NCI-H2029 treated with DMSO at 0.1 percent for 48 hours (cell line): Measurements from ENCODE around the gene FBN2.
"Not testable (repeated sequence)": the region's sequence is repeated elsewhere in the genome, so short reads cannot be mapped to it uniquely, and the experiment has no call there.

Experiments used
- DNase-seq: peaks from one replicate; lab custom pipeline; 2025; lab: John Stamatoyannopoulos, UW

The FBN2 gene

DNA sequence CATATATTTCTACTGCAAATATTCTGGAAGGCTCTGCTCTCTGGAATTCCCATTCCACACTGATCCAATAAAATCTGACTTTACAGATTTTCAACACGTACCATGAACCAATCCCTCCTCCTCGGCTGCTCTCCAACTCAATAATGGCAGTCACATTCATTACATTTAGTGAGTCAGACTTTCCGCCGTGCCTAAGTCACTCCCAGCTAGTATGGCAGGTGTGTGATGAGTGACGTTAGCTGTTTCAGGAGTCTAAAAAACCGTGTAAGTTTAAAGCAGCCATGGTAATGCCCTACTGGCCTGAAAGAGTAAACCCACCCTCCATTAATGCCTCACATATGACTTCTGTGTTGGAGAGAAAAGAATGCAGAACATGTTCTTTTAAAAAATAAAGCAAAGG lies 3.3 kb downstream of the FBN2 start:
- no peak for DNase-seq

DNA sequence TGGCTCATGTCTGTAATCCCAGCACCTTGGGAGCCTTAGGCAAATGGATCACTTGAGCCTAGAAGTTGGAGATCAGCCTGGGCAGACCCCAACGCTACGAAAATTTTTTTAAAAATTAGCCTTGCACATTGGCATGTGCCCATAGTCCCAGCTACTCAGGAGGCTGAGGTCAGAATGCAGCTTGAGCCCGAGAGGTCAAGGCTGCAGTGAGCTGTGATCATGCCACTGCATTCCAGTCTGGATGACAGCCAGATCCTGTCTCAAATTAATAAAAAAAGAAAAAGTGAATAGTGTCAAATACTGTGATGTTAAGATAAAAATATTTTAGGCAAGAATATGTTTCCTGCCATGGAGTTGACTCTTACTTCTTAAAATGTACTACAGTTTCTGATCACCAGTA lies 5.3 kb downstream of the FBN2 start:
- no peak for DNase-seq

DNA sequence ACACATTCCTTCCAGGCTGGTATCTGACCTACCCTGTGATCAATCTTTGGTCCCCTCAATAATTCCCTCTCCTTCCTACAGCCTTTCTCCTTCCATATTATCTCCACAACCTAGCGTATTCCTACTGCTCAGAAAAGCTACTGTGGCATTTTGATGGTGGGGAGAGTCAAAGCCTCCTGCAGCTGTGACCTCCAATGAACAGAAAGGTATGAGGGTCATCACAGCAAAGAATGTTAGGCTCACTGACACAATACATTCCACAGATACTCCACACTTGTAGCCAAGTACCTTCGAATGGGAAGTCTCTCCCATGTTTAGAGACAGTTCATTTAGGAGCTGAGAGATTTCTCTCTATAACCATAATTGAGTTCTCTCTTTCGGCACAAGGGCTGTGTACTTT lies 5.9 kb downstream of the FBN2 start:
- DNase-seq, result no peak

- DNase-seq, result no peak
Observed at GRCh38 chr5:128528637-128529255, 9.3 kb downstream of the FBN2 start.

DNA sequence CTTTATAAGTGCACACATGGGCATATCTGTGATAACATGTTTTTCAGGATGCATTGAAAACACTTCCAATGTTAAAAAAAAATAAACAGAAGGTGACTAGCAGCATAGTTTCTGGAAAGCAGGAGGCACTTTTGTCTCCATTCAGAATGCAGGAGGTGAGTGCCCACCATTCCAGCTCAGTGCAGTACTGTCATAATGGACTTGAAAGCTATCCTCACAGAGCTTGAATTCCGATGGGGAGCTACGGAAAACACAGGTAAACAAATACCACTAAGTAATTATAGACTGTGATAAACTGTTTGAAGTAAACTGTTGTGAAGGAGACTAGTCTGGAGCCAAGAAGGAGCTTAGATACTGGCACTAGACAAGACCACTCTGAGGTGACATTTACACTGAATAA lies 9.9 kb downstream of the FBN2 start:
- no peak for DNase-seq

DNA sequence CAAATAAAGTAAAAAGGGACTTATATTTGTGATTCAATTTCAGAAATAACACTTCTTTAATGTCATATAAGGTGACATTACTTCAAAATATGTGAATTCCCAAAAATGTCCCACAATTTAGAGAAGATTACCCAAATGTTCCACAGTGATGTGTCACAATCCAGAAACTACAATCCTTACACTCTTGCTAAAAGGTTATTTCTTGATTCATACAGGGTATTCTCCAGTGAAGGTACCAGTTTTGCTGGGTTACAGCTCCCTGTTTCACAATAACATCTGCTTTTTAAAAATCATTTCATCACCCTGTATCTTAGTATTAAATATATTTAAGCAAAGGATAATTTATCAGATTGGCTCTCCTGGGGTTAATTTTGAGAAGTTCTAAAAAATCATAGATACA lies 11.0 kb downstream of the FBN2 start:
- DNase-seq, result no peak

DNA sequence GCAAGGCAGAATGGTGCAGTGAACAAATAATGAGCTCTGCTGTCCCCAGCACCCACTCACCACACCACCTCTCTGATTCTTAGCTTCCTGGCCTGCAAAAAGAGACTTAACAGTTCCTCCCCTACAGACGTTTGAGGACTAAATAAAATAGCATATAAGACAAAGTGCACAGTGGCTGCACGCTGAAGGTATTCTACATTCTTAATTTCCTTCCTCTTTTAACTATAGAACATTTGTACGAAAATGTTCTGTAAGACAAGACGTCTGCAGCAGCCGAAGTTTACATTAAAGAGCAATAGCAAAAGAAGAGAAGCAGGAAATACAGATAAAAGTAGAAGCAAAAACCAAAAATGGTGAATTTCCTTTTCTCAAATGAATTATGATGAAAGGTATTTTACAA lies 15.7 kb downstream of the FBN2 start:
- no peak for DNase-seq

DNA sequence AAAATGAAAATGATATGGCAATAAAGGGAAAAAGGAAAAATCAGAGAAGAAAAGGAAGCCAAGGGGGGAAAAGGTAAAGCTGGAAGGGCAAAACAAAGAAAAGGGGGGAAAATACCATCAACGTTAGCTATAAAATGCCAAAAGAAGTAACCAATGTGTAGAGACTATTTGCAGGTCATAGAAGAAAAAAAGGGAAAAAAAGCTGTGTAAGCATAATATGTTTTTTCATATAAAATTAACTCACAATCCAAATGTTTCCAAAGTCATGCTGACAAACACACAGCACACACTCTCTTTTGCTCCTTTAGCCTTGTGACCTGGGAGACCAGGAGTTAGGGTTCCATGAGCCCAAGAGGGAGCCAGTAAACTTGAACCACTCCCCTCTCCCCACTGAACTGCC lies 18.2 kb downstream of the FBN2 start:
- no peak for DNase-seq

GRCh38 chr5:128516978-128517377 lies 21.1 kb downstream of the FBN2 start:
- no peak for DNase-seq

DNA sequence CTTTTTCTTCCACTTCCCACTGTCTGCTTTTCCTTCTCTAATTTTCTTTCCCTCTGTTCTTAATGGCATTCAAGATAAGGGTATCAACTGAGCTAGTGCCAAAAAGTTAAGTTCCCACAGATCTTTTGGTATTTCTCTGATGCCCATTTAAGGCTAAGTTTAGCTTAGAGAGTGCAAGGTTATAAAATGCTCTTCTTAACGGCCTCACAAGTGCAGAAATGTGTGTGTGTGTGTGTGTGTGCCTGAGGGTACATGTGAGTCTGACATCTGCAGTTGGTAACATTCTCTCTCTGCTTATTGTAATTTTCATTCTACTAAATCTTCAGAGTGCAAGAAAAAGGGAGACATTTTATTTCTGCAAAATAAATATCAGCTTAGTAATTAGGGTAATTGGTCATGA lies 24.2 kb downstream of the FBN2 start:
- DNase-seq, result no peak

DNA sequence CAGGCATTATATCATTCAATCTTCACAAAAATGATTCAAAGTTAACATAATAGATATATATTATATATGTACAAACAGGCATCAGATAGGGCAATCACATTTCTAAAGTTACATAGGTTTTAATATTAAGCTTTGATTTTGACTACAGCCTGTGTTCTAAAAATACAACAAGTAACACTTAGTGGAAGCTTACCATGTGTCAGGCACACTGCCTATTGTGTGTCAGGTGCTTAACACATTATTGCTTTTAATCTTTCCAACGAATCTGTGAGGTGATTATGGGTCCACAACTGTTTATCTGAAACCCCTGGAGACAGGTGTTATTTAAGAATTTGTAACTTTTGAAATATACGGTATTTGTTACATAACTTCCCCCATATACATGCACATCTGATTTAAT lies 25.2 kb downstream of the FBN2 start:
- DNase-seq, result no peak

DNA sequence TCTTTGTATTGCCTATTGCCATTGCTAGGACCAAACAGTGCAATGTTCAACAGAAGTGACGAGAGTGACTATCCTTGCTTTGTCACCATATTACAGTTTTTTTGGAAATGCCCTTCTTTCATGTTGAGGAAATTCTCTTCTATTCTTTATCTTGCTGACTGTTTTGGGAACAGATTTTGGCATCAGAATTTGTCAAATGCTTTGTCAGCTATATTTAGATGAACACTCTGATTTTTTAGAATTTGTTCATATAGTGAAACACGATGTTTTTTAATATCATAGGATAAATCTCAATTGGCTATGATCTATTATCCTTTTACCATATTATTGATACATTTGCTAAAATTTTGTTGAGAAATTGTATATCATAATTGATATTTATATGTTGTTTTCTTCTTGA lies 31.4 kb downstream of the FBN2 start:
- DNase-seq, result no peak

DNA sequence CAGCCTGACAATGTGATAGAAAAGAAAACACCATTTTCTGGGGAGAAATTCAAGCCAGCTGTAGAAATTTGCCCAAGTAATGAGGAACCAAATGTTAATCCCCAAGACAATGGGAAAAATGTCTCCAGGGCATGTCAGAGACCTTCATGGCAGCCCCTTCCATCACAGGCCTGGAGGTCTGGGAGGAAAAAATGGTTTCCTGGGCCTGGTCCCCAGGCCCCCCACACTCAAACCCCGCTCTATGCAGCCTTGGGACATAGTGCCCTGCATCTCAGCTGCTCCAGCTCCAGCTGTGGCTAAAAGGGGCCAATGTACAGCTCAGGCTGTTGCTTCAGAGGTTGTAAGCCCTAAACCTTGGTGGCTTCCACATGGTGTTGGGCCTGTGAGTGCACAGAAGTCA lies 34.3 kb downstream of the FBN2 start:
- DNase-seq, result not testable (repeated sequence)

DNA sequence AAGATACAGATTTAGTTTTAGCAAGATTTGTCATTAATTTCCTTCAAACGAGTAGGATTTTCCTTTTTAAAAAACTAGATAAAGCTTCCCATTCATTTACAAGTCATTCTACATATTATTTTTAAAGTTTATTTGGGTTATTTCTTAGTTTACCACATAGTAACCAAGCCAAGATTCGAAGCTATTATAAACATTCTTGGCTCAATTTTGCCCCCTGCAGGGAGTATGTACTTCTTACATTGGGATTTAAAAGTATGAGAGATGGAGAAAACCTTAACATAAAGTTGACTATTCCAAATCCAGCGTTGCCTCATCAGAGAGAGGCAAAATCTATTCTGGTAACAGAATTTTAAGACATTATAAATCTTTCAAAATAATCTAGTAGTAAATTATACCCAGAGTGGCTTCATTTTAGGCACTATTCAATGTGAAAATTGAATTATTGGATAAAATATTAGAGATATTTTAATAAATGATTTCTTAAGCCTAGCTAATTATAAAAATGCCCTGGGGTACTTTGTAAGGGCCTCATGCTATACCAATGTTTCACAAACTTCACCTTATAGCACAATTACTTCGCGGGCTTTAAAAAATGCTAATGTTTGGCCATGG lies 39.1 kb downstream of the FBN2 start:
- DNase-seq, result no peak

DNA sequence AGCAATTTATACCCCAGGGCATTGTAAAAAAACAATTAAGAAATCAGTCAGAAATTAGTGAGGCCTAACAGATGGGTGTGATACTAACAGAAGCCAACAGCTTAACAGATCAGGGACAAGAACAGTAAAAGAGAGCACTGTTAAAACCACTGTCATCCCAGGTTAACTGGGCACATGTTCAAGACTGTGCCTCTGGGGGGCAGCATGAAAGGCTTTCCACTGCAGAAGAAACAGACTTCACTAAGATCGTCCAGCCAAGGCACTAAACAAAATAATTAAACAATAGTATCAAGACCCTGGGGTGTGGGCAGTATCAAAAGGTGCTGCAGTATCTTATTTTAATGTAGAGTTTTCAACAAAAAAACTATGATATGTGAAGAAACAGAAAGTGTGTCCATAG lies 43.5 kb downstream of the FBN2 start:
- no peak for DNase-seq

DNA sequence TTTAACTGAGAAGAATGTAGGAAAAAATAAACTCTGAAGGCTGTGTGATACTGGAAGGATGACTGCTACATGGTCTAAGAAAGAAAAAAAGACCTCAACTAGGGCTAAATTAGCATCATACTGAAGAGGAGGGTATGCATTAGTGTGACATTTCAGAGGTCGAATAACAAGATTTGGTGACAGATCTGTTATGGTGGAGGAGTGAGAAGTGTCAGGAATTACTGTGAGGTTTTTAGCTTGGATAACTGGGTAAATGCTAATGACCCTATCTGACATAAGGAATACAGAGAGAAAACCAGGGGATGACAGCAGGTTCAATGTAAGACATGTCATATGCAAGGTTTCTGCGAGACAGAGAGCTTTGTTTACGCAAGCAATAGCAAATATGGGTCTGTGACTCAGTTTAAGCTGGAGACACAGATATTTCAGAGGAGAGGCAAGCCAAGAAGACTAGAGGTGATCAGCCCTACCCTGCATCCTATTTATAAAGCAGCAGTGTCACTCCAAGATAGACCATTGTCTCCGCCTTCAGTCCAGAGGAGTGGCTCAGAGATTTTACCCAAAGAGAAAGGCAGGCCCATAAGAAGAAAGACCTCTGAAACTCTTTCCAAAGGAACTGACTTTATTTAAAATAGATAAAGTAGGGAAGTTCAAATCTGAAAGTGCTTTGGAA lies 44.3 kb downstream of the FBN2 start:
- no peak for DNase-seq

DNA sequence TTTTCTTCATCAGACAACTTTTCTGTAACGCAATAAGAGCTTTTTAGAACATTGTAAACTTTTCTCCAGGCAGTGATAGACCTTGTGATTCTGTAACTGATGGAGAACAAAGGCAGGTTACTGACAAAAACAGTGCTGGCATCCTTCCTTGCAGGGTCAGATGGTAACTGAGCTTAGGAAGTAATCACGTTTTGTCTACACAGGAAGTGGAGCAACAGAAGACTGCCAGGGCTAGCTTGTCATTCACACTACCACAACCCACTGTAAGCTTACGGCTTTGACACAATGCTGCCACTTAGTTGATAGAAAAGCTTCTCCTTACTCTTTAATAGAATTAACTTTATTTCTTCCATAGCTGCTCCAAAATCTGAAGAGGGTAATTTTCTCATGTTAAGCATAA lies 46.8 kb downstream of the FBN2 start:
- DNase-seq, result no peak

DNA sequence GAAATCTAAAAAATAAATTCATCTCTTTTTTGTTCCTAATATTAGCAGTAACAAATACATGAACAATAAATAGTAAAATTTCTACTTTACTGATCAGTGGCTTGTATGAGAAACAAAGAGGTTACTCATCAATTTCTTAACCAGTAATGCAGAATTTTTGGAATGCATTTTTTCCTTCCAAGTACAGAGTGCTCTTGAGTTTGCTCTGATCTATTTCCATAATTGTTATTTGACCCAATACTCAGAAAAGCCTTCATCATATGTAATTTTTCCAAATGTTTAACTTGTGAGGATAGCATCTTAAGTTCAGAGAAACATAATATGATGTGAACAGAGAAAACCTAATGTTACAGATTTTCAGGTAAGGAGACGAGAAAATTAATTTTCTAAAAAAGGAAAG lies 47.3 kb downstream of the FBN2 start:
- DNase-seq, result no peak

DNA sequence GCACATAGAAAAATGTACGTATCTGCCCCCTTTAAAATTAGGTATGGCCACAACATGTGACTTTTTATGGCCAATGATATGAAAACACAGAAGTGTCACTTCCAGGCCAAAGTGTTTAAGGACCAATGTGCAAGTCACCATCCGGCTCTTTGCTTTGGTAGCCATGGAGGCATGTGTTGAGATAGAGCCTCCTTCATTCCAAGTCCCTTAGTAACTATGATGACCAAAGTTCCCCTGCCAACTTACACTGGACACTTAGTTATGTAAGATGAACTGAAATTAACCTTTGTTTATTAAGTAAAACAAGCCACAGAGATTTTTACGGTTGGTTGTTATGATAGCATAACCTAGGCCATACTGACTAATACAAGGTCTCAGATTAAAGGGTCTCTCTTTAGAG lies 51.0 kb downstream of the FBN2 start:
- DNase-seq, result no peak

DNA sequence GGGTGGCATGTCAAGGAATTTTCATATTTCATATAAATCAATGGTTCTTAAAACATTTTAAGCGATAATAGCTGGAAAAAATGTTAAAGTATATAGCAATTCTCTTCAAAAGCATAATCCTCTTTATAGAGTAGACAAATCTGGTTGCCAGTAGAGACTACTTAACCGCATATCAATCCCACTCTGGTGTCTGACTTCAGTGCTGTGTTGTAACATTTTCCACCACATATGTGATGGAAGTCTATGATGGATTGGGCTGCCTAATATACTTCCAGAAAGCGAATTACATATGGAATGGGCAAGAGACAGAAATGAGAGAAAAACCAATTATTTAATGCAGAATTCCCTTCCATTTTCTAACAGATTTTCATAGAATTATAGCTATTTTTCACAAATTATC lies 54.3 kb downstream of the FBN2 start:
- DNase-seq, result no peak

DNA sequence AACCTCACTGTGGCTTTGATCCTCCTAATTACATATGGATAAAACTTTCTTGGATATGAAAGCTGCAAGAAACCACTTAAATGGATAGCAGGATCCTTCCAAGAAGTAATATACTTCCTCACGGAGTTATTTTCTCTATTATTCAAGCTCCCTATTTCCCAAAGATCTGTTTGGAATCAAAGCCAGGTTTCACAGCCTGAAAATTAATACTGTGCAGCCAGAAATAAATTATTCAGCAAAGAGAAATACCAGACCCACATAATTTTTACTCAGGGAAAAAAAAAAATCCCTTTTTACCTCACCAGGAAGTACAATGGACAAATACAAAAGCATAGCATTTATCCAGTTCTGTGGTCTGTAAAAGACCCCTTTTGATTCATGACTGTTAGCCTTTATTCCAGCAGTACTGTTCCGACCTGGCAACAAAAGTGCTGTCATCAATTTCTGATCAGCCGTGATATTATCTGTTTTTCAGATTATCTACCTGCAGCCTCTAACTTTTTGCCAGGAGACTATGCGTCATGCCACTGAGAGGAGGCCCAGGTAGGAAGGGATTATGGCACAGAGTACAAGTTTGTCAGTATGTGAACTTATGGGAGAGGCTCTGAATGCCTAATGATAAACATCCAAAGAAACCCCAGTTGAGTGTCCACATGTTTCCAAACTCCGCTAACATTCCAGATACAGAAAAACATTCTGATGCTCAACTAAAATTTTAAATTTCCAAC lies 57.0 kb downstream of the FBN2 start:
- no peak for DNase-seq

DNA sequence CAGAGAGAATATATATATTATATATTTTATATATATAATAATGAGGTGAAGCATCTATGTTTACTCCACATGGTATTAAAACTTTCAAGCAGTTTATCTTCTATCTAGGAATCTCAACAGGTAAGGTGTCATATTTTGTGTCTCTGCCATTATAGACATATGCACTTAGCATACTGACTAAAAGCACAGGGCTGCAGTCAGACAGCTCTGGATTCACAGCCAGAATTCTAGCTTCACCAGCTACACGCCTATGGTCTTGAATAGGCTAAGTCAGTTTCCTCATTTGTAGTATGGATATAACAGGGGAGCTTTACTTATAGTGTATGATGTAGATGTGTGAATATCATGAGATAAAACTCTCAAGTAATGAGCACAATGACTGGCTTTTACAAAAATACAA lies 57.9 kb downstream of the FBN2 start:
- no peak for DNase-seq
